ENCODE data around the gene MAP2K4.

GRCh38 chr17:12068946-12069345, 48.3 kb downstream of the MAP2K4 start:
- TF ChIP-seq EZH2phosphoT487 (IDR thresholded peaks at IDR 0.05; ENCODE audit: insufficient read depth, low read depth) (no peak), EZH2 (IDR thresholded peaks at IDR 0.05; ENCODE audit: insufficient read depth, poor library complexity, severe bottlenecking) (no peak)
